HG03439 (cell line): Measurements from ENCODE around the gene SLC16A12.
"Not testable (repeated sequence)": the region's sequence is repeated elsewhere in the genome, so short reads cannot be mapped to it uniquely, and the experiment has no call there.

Experiments
- ATAC-seq: cut with Tn5 transposase; IDR thresholded peaks from one replicate; pipeline ENCODE4 v1.9.1; 2021; ENCODE audit warnings: mild to moderate bottlenecking, moderate library complexity; ENCODE audit not compliant: unreplicated experiment

SLC16A12 gene

GRCh38 chr10:89426230-89426868, 109.0 kb downstream of the SLC16A12 start:
- no peak for ATAC-seq

GRCh38 chr10:89425000-89425399, 110.4 kb downstream of the SLC16A12 start:
- no peak for ATAC-seq

GRCh38 chr10:89421018-89421476, 114.3 kb downstream of the SLC16A12 start:
- ATAC-seq: no peak

- no peak for ATAC-seq
Measured at GRCh38 chr10:89419548-89419947, 115.8 kb downstream of the SLC16A12 start.

- no peak for ATAC-seq
Measured at GRCh38 chr10:89416465-89416864, 118.9 kb downstream of the SLC16A12 start.

GRCh38 chr10:89414879-89415821, 120.2 kb downstream of the SLC16A12 start:
- peak; percentile 37 for ATAC-seq

GRCh38 chr10:89414146-89414878, 121.1 kb downstream of the SLC16A12 start, which contains the start of gene IFIT5:
Gene IFIT5, plus strand, starts transcription at chr10:89414568. Its CDS starts 231 bp downstream, at chr10:89414799.
- peak; percentile 85 for ATAC-seq

- ATAC-seq: no peak
Measured at GRCh38 chr10:89413398-89413912, 121.9 kb downstream of the SLC16A12 start.

GRCh38 chr10:89412276-89412675, 123.1 kb downstream of the SLC16A12 start:
- not testable (repeated sequence) for ATAC-seq

GRCh38 chr10:89411135-89411534, 124.3 kb downstream of the SLC16A12 start:
- ATAC-seq: not testable (repeated sequence)

GRCh38 chr10:89410551-89410950, 124.8 kb downstream of the SLC16A12 start:
- not testable (repeated sequence) for ATAC-seq

- ATAC-seq: not testable (repeated sequence)
Measured at GRCh38 chr10:89409282-89409681, 126.1 kb downstream of the SLC16A12 start.

GRCh38 chr10:89407792-89408191, 127.6 kb downstream of the SLC16A12 start:
- ATAC-seq: not testable (repeated sequence)

GRCh38 chr10:89406178-89406577, 129.2 kb downstream of the SLC16A12 start:
- not testable (repeated sequence) for ATAC-seq

GRCh38 chr10:89404104-89405047, 131.0 kb downstream of the SLC16A12 start:
- ATAC-seq: no peak

GRCh38 chr10:89403043-89403442, 132.4 kb downstream of the SLC16A12 start:
- ATAC-seq: no peak

- no peak for ATAC-seq
Measured at GRCh38 chr10:89399956-89400355, 135.4 kb downstream of the SLC16A12 start.

GRCh38 chr10:89398003-89398749, 137.2 kb downstream of the SLC16A12 start:
- no peak for ATAC-seq

GRCh38 chr10:89395141-89395540, 140.3 kb downstream of the SLC16A12 start:
- ATAC-seq: no peak
